Motor neuron (in vitro differentiated cells): ENCODE data around the gene GLRA3. TPM values are rescaled to one million over a fixed set of nuclear protein-coding genes. Genes with fewer than 3 reads are reported as not detected.
A peak's percentile ranks its signal among the peaks of the same experiment; 100 is the strongest.

ENCODE experiments used
- ATAC-seq, 8 experiments: fragments of 200-7000 bp; cut with Tn5 transposase; replicated peaks in 6 of 8; 2 replicates each; pipeline ENCODE4 v1.8.0; 2021; ENCODE audit warnings: mild to moderate bottlenecking in 8 of 8, moderate library complexity in 8 of 8
- H3K27ac ChIP-seq, 2 donors: fragments of 250-450 bp; sonication (Bioruptor Pico); 2 replicates each; pipeline ENCODE4 v1.9.0; 2021; ENCODE audit warnings: antibody characterized with exemption in 2 of 2, mild to moderate bottlenecking in 2 of 2, moderate library complexity in 1 of 2
- H3K4me1 ChIP-seq, 2 donors: fragments of 250-450 bp; sonication (Bioruptor Pico); replicated peaks in 1 of 2; 2 replicates each; pipeline ENCODE4 v1.6.1; 2021; ENCODE audit warnings: antibody characterized with exemption in 2 of 2, mild to moderate bottlenecking in 2 of 2, moderate library complexity in 1 of 2
- H3K4me3 ChIP-seq, 5 donors: fragments of 250-450 bp; sonication (Bioruptor Pico); 2 replicates each; pipeline ENCODE4 v1.9.0; 2021; ENCODE audit warnings: antibody characterized with exemption in 5 of 5, mild to moderate bottlenecking in 5 of 5, moderate library complexity in 4 of 5
- WGBS, 10 experiments: fragments of 450-650 bp; shearing (Covaris generic); methylation state at CpG; one replicate each; pipeline ENCODE4 v1.0.0; 2022; 5-methylcytosine and 5-hydroxymethylcytosine counted together
- in situ Hi-C, 9 experiments: fragments of 400-800 bp; cut with MboI; loops; one replicate each; pipeline ENCODE4 v1.15.0; 2021; ENCODE audit warnings: low sequenced_read_pairs in 9 of 9, low pct_unique_long_range_greater_than_20kb in 2 of 9; ENCODE audit not compliant: unreplicated experiment in 9 of 9
- total RNA-seq, 8 experiments: library from RNA; unstranded; fragments of 300-600 nt; gene quantifications; 2 replicates each; pipeline versions ENCODE4 v1.2.3 to v1.2.4, GENCODE V29; 2022

The GLRA3 gene
- total RNA-seq, 8 experiments from 2014 or later = 0.05 to 7.2 (median 1.4) TPM; not detected in 1

- no peak for ATAC-seq
- in situ Hi-C loops = no loop called here
- no peak overlapping the region for H3K27ac ChIP-seq
- H3K4me1 ChIP-seq = peaks cover 0 to 5% of the 10 kb centered on the region in 2 donors
- H3K4me3 ChIP-seq = no peak overlapping the region
- WGBS, 10 experiments = 84 to 100% (median 93%) methylated on average over 2 to 3 of the region's 3 CpGs; no CpG with 5 or more reads in 1 of the 10 experiments
Measured at GRCh38 chr4:174593701-174594100, 235.3 kb downstream of the GLRA3 start.

- peak in 7 of 8 experiments; percentile 77 to 91 (median 84) for ATAC-seq
- 21 to 100% (median 70%) methylated on average over 2 to 3 of the region's 3 CpGs; no CpG with 5 or more reads in 3 of the 10 experiments for WGBS, 10 experiments
- no peak overlapping the region for H3K27ac ChIP-seq
- peaks cover 0 to 5% of the 10 kb centered on the region in 2 donors for H3K4me1 ChIP-seq
- in situ Hi-C loops = no loop called here
- no peak overlapping the region for H3K4me3 ChIP-seq
Measured at GRCh38 chr4:174592985-174593335, 236.1 kb downstream of the GLRA3 start.

DNA sequence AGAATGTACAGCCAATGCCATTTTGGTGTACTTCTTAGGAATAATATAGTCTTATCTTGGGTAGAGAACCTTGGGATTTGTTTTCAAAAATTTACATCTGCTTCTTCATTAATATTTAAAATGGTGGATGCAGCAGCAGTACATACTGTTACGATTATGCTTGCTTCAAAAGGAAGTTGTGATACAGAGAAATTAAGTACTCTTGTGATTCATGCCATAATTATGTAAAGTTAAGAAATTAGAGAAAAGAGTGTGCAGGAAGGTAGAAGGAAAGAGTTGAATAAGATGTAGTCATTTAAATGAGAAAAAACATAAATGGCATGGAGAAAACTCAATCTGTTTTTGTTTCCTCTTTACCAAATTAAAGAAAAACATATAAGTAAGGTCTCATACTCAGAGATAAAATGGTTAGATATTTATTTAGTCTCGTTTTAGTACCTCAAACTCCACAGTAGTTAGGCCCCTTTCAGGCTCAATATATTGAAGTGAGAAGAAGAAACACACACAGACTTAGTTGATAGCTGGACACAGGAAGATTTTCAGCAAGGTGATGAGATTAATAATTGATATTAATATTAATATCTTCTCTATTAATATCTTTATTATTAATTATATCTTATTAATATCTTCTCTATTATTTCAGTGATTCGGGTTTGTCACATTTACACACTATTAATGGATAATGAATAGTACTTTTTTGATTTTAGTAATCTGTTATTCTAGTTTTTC is 236.6 kb downstream of the GLRA3 start:
- ATAC-seq = no peak
- Histone ChIP-seq H3K27ac (no peak overlapping the region), H3K4me1 (peaks cover 0 to 5% of the 10 kb centered on the region in 2 donors), H3K4me3 (no peak overlapping the region)
- in situ Hi-C loops = no loop called here
- 22 to 93% (median 80%) methylated on average over 1 to 3 of the region's 3 CpGs for WGBS, 10 experiments

DNA sequence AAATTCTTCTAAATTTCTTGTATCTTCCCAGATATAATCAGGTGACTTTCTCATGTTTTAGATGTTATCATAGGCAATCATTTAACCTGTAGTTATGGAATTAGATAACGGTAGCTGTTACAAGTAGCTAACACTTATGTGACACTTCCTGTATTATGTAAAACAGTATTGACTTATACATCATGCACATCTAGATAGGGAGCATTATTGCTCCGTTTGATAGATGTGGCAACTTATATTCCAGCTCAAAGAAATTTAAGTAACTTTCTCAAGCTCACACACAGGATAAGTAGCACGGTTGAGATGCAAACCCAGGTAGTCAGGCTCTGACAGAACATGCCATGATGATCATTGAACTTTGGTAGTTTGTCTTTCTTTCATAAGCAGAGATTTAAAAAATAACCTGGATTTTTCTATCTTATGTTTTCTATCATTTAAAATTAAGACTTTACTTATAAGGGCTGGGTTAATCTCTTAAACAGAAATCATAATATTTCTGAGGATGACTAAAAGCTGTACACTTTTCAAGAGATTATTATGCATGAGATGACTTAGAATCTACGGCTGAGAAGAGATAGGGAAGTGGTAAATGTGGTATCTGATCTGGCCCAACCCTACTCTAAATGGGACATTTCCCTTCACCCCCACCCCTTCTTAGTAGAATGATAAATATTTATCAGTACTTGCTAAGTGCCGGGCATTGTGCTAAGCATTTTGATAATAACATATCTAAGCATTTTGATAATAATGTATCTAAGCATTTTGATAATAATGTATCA is 237.6 kb downstream of the GLRA3 start:
- no peak for ATAC-seq
- Histone ChIP-seq H3K4me3 (no peak overlapping the region), H3K27ac (no peak overlapping the region), H3K4me1 (peaks cover 0 to 5% of the 10 kb centered on the region in 2 donors)
- in situ Hi-C loops = no loop called here
- WGBS, 10 experiments = 50 to 100% (median 86%) methylated on average over 1 to 5 of the region's 5 CpGs

GRCh38 chr4:174590336-174590735 is 238.7 kb downstream of the GLRA3 start:
- ATAC-seq = no peak
- H3K27ac ChIP-seq = no peak overlapping the region
- WGBS, 10 experiments = 40 to 100% (median 67%) methylated on average over 1 of the region's 1 CpG; no CpG with 5 or more reads in 1 of the 10 experiments
- peaks cover 0 to 5% of the 10 kb centered on the region in 2 donors for H3K4me1 ChIP-seq
- H3K4me3 ChIP-seq = no peak overlapping the region
- in situ Hi-C loops = no loop called here

Other genes with a start within 250 kb of the GLRA3 start
- 1 to 10 TPM in 2 of 8 experiments, under 1 TPM in 5, not detected in 1; 0.13 to 1.2 (median 0.78) TPM for gene ADAM29, start 89.1 kb upstream of the GLRA3 start, total RNA-seq